Left forelimb (tissue), 1 donor: ENCODE results near the gene IGSF3.
"Not testable (repeated sequence)": the region's sequence is repeated elsewhere in the genome, so short reads cannot be mapped to it uniquely, and the experiment has no call there.

Experiments used
- DNase-seq: peaks from one replicate; pipeline ENCODE4 v3.0.0-alpha.2; 2018; ENCODE audit warnings: low spot score

Gene IGSF3

DNA sequence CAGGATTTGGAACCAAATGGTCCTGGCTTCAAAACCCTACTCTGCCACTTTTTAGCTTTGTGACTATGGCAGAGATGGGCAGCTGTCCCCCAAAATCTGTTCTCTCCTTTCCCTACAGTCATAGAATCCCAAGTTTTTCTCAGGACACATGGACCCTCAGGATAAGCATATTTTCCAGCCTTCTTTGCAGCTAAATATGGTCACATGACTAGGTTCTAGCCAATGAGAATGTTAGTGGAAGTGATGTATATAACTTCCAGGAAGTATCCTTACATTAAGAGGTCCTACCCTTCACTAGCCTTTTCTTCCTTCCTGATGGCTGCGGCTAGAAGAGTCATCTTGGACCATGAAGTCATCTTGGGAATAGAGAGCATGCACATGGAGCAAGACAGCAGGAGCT, 5.9 kb downstream of the IGSF3 start:
- DNase-seq: no peak

DNA sequence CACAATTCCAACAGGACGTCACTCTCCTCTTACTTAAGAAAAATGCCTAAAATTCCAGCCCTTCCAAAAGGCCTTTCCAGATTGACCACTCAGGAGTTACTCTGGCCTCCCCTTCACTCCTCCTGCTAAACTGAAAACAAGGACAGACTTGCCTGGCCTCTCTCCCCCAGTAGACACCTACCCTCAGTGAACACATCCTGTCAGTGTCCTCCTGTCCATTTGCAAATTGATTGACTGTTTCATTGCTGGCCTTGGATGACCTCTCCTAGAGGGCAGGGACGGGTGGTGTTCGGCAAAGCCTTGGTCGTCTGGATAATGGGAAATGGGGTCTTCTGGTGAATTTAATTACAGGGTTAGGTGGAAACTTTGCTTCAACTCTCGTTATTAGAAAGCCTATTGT, 8.9 kb downstream of the IGSF3 start:
- not testable (repeated sequence) for DNase-seq

DNA sequence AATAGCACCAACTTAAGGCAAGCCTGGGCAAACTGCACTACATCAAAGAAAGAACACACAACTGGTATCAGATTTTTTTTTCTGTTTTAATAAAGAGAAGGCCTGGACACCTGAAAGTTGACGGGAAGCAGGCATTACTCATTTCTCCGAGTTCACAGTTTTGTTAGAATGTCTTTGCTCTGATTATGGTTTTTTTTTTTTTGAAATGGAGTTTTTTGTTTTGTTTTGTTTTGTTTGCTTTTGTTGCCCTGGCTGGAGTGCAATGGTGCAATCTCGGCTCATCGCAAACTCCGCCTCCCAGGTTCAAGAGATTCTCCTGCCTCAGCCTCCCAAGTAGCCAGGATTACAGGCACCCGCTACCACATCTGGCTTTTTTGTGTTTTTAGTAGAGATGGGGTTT, 9.7 kb downstream of the IGSF3 start:
- not testable (repeated sequence) for DNase-seq

DNA sequence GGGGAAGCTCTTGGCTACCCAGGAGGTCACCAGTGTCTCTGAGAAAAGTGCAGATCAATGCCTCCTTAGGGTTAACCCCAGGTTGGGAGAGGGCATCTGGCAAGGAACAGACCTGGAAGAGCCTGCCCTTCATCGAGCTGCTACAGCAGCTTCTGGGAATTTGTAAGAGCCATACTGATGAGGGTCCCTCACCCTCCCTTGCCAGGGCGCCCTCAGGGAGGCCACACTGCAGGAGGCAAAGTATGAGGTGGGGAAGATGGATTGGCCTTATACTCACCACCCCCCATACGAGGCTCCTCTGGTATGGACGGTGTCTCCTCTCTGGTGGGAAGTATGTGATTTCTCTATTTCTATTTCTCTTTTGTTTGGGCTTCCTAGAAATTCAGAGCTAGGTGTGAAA, 13.2 kb downstream of the IGSF3 start:
- DNase-seq: no peak

DNA sequence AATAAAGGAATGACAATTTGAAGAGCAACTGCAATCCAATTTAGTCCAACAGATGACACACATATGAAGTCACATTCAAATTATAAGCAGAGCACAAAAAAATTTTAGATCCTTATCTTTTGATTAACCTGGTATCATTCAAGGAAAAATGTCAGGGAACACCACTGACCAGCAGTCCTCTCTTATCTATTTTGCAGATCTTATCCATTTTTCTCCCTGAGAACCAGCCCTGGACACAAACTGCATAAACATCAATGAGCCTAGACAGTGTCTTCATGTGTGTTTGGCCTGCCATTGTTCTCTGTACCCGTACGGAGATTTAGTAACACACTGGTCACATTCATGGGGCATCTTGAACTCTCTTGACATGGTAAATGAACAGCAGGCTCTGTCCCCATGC, 14.9 kb downstream of the IGSF3 start:
- DNase-seq: not testable (repeated sequence)

DNA sequence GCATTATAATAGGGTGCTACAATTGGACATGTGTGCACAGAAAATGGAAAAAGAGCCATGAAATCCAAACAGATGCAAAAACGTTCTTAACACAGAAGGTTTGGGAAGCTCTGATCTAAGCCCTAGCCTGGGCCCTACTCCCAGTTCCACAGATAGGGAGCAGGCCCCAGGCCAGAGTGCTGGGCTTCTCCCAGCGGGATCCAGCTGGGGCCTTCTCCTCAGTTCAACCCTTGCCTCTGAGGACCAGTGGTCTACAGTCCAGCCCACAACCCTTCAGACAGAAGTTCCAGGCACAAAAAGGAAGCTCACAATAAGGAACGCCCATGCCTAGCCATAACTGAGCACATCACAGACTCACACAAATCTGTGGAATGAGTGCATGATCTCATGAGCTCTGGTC, 16.8 kb downstream of the IGSF3 start:
- not testable (repeated sequence) for DNase-seq

DNA sequence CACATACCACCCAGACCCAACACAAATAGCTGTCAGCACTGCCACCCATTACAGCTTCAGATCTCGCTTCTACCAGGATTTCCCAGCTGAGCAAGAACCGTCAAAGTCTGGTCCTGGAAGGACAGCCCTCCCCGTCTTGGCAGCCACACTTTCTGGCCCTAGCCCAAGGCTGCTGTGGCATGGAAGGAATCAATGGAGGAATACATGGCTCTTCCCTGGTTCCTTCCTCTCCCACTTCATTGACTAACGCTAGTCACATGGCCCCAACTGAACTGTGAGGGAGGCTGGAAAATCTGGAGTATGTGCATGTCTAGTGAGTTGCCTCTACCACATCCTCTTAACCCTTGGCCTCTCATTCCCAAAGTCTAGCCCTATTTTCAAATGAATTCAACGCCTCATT, 18.5 kb downstream of the IGSF3 start:
- not testable (repeated sequence) for DNase-seq

DNA sequence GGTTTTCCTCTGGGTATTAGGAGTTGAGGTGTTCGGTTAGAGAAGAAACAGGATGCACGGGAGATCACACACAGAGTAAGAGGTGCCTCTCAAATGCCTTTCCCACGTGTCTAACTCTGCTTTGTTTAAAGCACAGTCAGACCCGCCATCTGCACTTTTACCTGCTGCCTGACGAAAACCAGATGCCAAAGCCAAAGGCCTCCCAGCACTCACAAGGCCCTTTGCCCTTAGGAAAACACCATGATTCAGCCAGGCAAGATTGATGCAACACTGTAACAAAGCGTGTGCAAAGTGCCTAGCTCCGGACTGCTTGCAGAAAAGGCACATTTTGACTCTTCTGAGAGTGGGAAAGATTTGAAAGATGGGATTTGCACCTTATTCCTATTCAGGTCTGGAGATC, 19.2 kb downstream of the IGSF3 start:
- DNase-seq: not testable (repeated sequence)

DNA sequence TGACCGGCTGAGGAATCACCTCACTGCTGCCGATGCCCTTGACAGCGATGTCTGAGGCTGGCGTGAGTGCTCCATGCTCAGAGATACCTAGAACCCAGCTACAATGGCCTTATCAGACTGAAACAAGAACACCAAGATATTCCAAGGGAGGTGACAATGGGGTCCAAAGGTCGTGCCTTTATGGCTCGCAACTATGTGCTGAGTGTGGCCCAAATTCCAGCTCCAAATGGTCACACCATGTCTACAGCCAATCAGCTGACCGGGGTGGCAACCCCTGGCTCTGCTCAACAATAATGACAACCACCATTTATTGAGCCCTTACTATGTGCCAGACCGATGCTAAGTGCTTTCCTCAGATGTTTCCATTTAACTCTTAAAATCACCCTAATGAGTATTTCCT, 20.3 kb downstream of the IGSF3 start:
- DNase-seq: not testable (repeated sequence)

DNA sequence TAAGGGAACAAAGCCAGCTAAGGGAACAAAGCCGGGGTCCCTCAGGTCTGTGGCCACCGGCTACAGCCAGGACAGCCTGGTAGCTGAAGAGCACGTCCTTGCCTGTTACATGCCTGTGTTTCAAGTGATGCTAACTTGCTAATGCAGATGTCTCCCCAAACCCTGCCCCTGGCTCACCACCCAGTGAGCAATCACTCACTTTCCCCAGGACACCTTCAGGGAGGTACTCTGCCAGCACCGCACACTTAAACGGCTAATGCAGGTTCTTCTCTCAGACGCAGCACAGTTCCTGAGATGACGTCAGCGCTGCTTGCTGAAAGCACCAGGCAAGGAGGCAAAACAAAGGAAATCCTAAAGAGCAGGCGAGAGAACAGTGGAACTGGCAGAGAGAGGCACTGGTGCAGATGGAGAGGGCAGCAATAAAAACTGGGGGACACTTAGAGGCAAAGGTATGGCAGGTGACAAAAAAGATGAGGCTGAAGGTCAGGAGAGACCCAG, 20.8 kb downstream of the IGSF3 start:
- DNase-seq: not testable (repeated sequence)

DNA sequence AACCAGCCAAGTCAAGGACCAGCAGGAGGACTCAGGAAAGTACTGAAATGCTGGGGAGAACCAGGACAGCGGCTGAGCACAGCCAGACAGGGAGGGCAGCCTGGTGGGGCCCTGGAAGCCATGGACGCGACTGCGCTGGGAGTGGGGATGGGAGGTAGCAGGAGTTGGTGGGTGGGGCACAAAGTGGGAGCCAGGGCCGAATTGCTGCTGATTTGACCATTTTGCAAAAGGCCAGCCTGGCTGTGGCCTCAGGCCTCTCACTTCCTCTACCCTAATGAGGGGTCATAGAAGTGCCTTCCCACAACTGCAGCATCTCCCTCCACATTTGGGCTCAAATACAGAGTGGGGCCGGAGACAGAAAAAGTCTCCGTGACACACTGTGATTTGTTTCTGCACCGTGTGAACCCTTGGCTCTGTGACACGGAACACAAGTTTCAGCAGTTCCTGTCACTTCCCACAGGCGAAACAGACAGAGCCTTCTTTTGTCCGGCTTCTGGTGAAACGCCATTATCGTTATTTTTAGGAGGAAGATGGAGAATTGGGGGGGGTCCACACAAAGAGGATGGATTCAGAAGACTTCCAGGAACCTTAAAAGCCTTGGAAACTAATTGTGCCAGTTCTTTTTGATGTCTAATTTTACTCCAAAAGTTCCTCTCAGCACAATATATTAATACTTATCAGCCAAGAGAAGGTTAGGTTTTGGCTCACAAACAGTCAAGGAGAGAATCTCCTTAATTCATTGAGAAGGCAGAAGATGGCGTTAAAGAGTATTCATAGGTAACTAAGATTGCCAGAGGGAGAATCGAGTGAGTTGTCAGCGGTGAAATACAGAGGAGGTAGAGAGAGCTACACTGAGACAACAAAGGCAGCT, 21.5 kb downstream of the IGSF3 start:
- not testable (repeated sequence) for DNase-seq

DNA sequence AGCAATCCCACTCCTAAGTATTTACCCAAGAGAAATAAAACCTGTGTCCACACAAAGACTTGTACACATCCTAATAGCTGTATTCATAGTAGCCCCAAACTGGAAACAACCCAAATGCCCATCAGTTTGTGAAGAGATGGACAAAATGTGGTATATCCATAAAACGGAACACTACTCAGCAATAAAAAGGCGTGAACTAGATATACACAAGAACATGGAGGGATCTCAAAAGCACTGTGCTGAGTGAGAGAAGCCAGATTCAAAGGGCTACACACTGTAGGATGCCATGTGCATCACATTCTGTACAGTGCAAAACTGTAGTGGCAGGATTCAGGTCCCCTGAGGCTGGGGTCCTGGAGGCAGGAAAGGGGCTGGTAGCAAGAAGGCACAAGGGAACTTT, 22.5 kb downstream of the IGSF3 start:
- DNase-seq: not testable (repeated sequence)

DNA sequence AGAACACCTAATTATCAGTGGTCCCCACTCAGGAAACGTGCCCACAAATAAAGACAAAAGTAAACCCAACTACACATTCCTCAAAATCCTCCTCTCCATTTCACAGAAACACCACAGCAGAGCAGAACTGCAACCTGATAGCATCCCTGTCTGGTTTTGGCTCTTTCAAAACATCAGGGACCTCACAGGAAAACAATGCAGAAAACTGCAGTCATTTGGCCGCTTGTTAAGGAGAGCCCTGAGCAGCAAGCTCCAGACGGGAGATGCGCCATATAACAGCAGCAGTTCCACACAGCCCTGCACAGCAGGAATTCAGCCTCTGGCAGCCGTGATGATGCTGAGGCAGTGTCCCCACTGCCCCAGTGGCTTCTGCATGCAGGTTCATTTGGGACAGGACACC, 23.4 kb downstream of the IGSF3 start:
- not testable (repeated sequence) for DNase-seq

DNA sequence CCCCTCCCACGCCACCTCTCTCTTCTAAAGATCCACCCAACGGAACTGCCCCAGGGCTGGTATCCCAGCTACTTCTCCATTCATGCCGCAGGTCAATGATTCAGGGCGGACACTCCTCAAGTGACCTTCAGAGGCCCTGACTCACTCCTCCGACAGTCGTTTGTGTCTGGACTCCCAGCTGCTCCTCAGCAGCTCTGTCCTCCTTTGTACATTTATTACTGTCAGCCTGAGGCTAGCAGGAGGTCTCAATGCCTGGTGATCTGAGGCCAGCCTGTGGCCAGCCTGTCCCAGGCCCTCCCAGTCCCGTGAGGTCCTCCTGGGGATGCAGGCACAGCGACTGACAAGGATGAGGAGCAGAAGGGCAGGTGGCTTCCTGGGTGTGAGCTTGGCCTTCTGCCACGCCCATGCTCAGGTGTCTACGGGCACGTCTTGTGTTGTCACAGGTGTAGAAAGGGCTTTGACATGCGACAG, 24.2 kb downstream of the IGSF3 start:
- not testable (repeated sequence) for DNase-seq

DNA sequence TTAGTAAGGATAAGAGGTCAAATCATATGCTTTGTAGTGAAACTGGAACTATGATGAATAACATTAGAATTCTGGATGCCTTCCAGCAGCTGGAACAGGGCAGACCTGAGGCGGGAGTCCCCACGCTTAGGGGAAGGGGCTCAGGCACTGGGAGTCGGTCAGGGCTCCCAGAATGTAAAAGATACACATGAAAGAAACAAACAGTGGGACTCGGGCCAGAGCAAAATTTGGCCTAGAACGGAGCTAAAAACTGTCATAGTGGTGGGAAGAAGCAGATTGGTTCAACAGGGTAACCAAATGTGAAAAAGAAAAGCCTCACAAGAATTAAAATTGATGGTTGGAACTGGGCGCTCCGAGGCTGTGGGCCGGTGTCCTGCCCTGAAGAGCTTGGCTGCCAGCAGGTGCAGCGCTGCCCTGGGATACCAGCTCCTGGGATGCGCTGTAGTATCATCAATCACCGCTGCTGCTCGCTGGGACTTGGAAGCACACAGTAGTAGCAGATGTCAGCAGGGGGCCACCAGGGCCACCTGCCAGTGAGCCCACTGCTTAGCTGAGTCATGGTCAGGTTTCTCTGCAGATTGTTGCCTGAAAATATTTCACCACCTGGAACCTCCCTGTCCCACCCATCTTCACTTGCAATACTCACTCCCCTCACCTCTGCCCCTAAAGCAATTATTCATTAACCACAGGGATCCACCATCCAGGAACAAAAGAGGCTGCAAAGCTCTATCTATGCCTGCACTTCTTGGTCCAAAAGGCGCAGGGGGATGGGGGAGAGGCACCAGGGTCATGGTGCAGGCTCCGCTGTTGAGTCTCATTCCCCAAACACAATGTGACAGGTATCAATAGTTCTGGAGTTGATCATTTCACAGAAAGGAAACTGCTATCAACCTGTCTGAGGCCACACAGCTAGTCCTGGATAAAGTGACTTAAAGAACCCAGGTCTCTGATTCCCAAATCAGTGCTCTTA, 24.9 kb downstream of the IGSF3 start:
- DNase-seq: not testable (repeated sequence)

DNA sequence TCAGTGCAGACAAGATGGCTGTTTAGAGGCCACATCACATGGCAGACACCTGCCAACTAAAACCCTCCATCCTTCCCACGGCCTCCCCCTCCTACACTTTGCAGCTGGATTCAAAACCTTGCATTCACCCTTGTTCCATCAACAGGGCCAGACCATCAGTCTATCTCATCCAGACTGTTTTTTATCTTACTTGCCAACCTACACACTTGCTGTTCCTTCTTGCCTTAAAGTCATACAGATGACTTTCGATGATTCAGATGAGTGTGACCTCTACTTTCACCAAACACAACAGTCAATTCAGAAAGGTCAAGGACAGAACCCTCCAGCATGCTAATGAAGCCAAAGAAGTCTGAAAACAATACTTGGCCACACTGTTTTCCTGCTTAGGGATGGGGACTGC, 29.9 kb downstream of the IGSF3 start:
- DNase-seq: not testable (repeated sequence)

DNA sequence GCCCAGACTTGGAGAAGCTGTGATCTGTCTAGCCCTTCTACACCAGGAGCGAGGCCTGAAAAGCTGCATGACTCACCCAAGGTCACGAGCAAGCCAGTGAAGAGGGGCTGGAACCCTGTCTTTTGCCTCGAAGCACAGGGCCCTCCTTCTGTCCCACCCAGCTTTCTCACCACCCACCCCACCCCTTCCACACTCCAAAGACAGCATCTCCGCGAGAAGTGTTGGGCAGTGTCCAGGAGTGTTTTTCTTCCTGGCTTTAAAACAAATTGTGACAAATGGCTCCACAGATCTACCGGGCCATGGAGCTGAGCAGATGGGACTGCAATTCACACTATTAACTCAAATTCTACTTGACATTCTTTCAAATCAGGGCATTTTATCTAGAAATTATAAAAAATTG, 30.9 kb downstream of the IGSF3 start:
- DNase-seq: not testable (repeated sequence)

DNA sequence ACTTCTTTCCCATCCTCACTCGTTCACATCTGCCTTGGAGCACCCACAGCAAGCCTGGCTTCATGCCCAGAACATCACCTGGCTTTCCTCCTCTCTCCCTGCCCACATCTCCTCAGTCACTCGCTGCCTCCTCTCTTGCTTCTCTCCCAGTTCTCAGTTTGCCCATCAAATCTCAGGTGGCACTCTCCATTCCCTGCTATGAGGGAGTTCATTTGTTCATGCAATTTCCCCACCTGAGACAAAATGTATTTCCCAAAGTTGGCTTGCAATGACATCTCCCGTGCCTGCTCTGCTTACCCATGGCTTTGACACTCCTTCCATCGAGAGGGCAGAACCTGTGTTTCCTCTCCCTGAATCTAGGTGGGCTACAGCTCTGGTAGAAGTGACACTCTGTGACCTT, 33.1 kb downstream of the IGSF3 start:
- not testable (repeated sequence) for DNase-seq

DNA sequence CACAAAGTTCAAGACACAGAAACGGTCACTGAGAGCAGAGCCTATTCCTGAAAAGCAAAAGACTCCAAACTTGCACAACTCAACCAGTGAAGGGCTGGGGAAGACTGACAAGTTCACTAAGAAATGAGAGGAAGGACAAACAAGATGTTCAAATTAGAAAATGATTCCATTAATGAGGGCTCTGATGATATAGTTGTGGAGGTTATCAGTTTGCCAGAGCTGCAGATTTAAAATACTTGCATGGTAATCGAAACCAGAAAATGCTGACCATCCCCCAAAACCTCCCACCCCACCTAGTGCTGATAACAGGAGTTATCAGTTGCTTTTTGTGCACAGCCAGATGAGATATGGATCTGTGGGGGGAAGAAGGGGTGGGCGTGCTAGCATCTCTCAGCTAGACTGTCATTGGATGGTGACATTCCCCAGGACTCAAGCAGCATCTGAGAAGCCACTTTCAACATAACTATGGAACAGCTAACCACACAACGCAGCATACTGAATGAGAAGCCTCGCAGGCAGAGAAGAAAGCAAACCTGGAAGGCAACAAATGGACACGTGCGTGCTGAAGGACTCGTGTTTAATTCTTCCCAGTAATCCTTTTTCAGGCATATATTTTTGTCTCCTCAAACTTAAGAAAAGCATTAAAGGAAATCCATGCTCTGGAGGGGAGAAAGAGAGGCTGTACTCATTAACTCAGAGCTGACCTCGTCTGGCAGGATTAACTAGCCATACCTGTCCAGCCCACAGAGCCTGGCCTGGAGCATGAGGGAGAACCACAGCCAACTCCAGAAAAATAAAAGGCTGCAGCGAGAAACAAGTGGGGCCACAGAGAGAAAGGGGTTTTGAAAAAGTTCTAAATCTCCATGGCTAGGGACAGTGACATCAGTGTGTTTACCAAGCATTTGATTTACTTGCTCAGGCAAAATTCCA, 35.3 kb downstream of the IGSF3 start:
- not testable (repeated sequence) for DNase-seq

DNA sequence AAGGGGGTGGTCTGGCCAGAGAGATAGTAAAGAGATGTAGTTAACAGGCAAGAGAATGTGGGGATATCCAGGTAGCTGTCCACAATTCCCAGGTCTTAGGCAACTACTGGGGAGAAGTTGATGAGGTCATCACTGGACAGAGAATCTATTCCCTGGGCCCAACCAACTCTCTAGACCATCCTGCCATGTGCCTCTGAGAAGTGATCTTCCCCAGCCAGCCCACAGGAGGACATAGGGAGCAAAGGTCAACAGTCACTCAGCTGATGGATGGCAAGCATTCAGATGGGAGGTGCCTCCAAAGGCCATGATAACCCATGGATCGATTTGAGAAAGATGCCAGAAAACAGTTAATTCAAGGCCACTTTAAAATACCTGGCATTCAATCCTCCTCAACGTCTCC, 36.0 kb downstream of the IGSF3 start:
- not testable (repeated sequence) for DNase-seq

DNA sequence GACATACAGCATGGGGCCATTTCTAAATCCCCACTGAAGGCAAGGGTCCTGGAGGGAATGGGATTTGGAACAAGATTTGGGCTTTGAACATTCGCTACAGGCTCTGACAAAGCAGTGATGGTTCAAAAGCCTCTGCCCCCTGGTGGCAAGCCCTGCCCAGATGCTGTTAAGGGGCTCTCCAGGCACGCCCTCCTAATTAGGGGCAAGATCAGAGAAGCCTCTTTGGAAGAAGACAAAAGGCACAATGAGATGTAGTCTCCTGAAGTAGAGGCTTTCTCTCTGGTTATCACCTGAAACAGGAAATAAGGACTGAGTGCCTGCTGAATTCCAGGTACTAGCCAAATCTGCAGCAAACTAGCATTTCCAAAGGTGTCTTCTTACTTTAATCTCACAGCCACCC, 37.5 kb downstream of the IGSF3 start:
- not testable (repeated sequence) for DNase-seq
